Calu3 (cell line): ENCODE measurements around the gene TTC8. TPM values are rescaled to one million over a fixed set of nuclear protein-coding genes. Genes with fewer than 3 reads are reported as not detected.

Experiments
- BruUV-seq: library from RNA; stranded (reverse); fragments of 400-500 nt; replicated peaks from 2 replicates; lab custom pipeline; 2021; lab: Mats Ljungman, UMichigan
- CTCF ChIA-PET: fragments of 300-600 bp; sonication (Branson Sonifier 250); formaldehyde crosslinking; loops from one replicate; lab custom pipeline; 2022; ENCODE audit warnings: antibody characterized with exemption; lab: Charles Lee
- DNase-seq: peaks from one replicate; pipeline ENCODE4 v3.0.0; 2022
- H3K27ac Mint-ChIP-seq: one replicate; pipeline ENCODE4 v1.8.0; 2022; ENCODE audit warnings: mixed read lengths; ENCODE audit not compliant: unreplicated experiment
- H3K27me3 Mint-ChIP-seq: one replicate; pipeline ENCODE4 v1.8.0; 2022; ENCODE audit warnings: mixed read lengths; ENCODE audit not compliant: unreplicated experiment
- H3K36me3 Mint-ChIP-seq: one replicate; pipeline ENCODE4 v1.8.0; 2022; ENCODE audit warnings: mild to moderate bottlenecking, moderate library complexity, mixed read lengths; ENCODE audit not compliant: insufficient read depth, unreplicated experiment
- H3K4me1 Mint-ChIP-seq: one replicate; pipeline ENCODE4 v1.8.0; 2022; ENCODE audit warnings: mild to moderate bottlenecking, low read depth, mixed read lengths; ENCODE audit not compliant: unreplicated experiment
- H3K4me3 Mint-ChIP-seq: one replicate; pipeline ENCODE4 v1.8.0; 2022; ENCODE audit warnings: mild to moderate bottlenecking, low read depth, moderate library complexity, mixed read lengths; ENCODE audit not compliant: unreplicated experiment
- H3K9me3 Mint-ChIP-seq: one replicate; pipeline ENCODE4 v1.8.0; 2022; ENCODE audit warnings: low read depth, mixed read lengths; ENCODE audit not compliant: unreplicated experiment
- intact Hi-C: fragments of 100-400 bp; cut with micrococcal nuclease; formaldehyde crosslinking; loops from one replicate; pipeline ENCODE4 v1.10.0; 2022; ENCODE audit not compliant: unreplicated experiment
- total RNA-seq: library from RNA; stranded (reverse); gene quantifications from 2 replicates; pipeline ENCODE4 v1.2.3, GENCODE V29; 2022
- TF ChIP-seq, protein P1 (sequence below): fragments of 200-600 bp; IDR thresholded peaks from one replicate; pipeline ENCODE4 v1.8.0; 2022; ENCODE audit warnings: antibody characterized with exemption; ENCODE audit not compliant: unreplicated experiment

The TTC8 gene
- total RNA-seq, 1 experiment from 2014 or later = 17.0 TPM

GRCh38 chr14:88793259-88793625, 31.2 kb upstream of the TTC8 start:
- TF ChIP-seq, protein P1, sequence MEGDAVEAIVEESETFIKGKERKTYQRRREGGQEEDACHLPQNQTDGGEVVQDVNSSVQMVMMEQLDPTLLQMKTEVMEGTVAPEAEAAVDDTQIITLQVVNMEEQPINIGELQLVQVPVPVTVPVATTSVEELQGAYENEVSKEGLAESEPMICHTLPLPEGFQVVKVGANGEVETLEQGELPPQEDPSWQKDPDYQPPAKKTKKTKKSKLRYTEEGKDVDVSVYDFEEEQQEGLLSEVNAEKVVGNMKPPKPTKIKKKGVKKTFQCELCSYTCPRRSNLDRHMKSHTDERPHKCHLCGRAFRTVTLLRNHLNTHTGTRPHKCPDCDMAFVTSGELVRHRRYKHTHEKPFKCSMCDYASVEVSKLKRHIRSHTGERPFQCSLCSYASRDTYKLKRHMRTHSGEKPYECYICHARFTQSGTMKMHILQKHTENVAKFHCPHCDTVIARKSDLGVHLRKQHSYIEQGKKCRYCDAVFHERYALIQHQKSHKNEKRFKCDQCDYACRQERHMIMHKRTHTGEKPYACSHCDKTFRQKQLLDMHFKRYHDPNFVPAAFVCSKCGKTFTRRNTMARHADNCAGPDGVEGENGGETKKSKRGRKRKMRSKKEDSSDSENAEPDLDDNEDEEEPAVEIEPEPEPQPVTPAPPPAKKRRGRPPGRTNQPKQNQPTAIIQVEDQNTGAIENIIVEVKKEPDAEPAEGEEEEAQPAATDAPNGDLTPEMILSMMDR = no peak
- no TSS peak for BruUV-seq
- Mint-ChIP-seq H3K9me3 (no peaks in the 10 kb centered on the region), H3K4me1 (no peaks in the 10 kb centered on the region), H3K4me3 (peak overlapping the region; percentile 66), H3K27me3 (peaks cover 25% of the 10 kb centered on the region), H3K27ac (no peak overlapping the region), H3K36me3 (peaks cover 21% of the 10 kb centered on the region)
- intact Hi-C loops = loop anchor here (10.0 kb wide), 1 partner anchor 128 kb away; no protein-coding TSS in a partner anchor
- CTCF ChIA-PET = no interaction called here
- DNase-seq = no peak

DNA sequence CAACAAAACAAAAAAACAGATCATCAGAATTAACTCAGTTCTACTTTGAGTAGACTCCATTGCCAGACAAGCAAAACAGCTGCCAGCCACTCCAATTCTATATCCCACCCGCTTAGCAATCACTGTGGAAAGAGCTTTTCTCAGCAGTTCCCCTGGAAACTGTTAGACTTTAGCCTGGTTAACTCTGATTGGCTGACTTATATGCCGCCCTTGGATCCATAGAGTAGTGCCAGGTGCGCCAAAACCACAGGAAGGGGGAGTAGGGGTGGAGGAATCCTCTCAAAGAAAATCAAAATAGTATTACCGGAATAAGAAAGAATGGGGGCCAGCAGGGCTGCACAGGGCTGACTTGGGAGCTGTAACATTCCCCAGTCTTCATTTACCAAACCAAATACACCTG, 26.3 kb upstream of the TTC8 start:
- no peak for DNase-seq
- peaks cover 34% of the 10 kb centered on the region for H3K27me3 Mint-ChIP-seq
- H3K27ac Mint-ChIP-seq = no peak overlapping the region
- CTCF ChIA-PET = no interaction called here
- no peak overlapping the region for H3K4me3 Mint-ChIP-seq
- TF ChIP-seq, protein P1 = no peak
- H3K4me1 Mint-ChIP-seq = no peaks in the 10 kb centered on the region
- no peaks in the 10 kb centered on the region for H3K9me3 Mint-ChIP-seq
- intact Hi-C loops = loop anchor here (10.0 kb wide), 1 partner anchor 133 kb away; no protein-coding TSS in a partner anchor
- peaks cover 4% of the 10 kb centered on the region for H3K36me3 Mint-ChIP-seq
- BruUV-seq = no TSS peak

DNA sequence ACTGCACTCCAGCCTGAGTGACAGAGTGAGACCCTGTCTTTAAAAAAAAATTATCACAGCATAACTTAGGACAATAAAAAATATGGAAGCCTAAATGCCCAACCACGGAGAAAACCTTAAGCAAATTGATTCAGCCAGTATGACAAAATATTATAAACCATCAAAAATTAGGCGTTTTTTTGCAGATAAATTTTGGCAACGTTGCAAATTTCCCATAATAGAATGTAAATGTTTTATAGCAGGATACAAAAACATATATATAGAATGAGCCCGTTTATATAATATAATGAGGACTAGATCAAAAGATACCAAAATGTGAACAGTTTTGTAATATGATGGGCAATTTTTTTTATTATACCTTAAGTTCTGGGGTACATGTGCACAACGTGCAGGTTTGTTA, 24.9 kb upstream of the TTC8 start:
- Mint-ChIP-seq H3K36me3 (no peaks in the 10 kb centered on the region), H3K27ac (no peak overlapping the region), H3K9me3 (no peaks in the 10 kb centered on the region), H3K4me3 (no peak overlapping the region), H3K4me1 (no peaks in the 10 kb centered on the region), H3K27me3 (peaks cover 34% of the 10 kb centered on the region)
- CTCF ChIA-PET = no interaction called here
- BruUV-seq = no TSS peak
- no peak for DNase-seq
- TF ChIP-seq, protein P1 = no peak
- intact Hi-C loops = loop anchor here (10.0 kb wide), 1 partner anchor 135 kb away; no protein-coding TSS in a partner anchor

DNA sequence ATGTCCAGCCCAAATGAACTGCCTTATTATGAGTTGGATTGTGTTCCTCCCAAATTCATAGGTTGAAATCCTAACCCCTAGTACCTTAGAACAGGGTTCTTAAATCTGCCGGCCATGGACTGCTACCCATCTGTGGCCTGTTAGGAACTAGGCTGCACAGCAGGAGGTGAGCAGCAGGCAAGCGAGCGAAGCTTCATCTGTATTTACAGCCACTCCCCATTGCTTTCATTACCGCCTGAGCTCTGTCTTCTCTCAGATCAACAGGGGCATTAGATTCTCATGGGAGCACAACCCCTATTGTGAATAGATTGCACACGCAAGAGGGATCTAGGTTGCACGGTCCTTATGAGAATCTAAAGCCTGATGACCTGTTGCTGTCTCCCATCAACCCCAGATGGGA, 21.9 kb upstream of the TTC8 start:
- H3K9me3 Mint-ChIP-seq = no peaks in the 10 kb centered on the region
- TF ChIP-seq, protein P1 = no peak
- DNase-seq = no peak
- H3K4me3 Mint-ChIP-seq = no peak overlapping the region
- H3K36me3 Mint-ChIP-seq = no peaks in the 10 kb centered on the region
- no peaks in the 10 kb centered on the region for H3K4me1 Mint-ChIP-seq
- no TSS peak for BruUV-seq
- intact Hi-C loops = no loop called here
- no peak overlapping the region for H3K27ac Mint-ChIP-seq
- CTCF ChIA-PET = no interaction called here
- peaks cover 32% of the 10 kb centered on the region for H3K27me3 Mint-ChIP-seq
